GM12864 (cell line): Measurements from ENCODE around the gene LIM2.

Source experiments
- DNase-seq: peaks from one replicate; pipeline ENCODE4 v3.0.0-alpha.2; 2011; ENCODE audit warnings: low read depth
- H3K4me3 ChIP-seq: 2 replicates; pipeline ENCODE4 v1.5.1; 2011; ENCODE audit warnings: mild to moderate bottlenecking, low read depth, low read length, control low read depth
- TF ChIP-seq, protein P1 (sequence below): IDR thresholded peaks from 2 replicates; pipeline ENCODE4 v1.5.1; 2011; ENCODE audit warnings: low read depth, mild to moderate bottlenecking, moderate library complexity, low read length, control low read depth, inconsistent platforms; ENCODE audit errors: missing control alignments

LIM2 gene

DNA sequence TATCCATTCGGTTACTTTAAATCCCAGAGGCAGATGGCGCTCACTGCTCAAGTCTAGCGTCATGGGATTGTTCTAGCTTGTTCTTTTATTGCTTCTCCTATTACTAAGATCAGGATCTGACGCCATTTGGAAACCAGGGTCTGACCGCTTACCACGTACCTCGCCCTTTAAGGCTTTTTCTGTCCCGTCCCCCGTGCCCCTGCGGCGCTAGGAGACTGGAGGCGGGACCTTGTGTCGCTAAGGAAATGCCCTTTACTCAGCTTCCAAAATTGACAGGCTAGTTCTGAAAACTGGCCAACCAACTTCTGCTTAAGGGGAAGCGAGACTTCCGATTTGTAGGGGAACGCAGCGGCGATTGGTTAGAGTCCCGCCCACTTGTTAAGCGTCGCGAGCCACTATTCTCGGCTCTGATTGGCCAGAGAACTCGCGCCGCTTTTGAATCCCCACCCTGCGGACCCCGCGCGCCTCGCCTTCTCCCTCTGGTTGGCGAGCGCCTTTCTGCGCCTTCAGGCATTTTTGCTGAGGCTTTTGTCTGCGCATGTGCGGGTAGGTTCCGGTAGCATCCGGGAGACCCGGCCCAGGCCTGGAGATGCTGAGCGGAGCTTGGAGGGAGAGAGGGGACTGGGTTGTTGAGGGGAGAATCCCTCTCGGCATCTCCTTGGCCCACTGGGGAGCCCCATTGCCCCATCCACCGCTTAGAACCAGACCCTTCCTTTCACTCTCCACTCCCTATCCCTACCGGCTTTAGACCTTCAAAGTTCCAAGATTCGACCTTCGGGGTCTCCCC is 6.5 kb upstream of the LIM2 start:
- TF ChIP-seq, protein P1, sequence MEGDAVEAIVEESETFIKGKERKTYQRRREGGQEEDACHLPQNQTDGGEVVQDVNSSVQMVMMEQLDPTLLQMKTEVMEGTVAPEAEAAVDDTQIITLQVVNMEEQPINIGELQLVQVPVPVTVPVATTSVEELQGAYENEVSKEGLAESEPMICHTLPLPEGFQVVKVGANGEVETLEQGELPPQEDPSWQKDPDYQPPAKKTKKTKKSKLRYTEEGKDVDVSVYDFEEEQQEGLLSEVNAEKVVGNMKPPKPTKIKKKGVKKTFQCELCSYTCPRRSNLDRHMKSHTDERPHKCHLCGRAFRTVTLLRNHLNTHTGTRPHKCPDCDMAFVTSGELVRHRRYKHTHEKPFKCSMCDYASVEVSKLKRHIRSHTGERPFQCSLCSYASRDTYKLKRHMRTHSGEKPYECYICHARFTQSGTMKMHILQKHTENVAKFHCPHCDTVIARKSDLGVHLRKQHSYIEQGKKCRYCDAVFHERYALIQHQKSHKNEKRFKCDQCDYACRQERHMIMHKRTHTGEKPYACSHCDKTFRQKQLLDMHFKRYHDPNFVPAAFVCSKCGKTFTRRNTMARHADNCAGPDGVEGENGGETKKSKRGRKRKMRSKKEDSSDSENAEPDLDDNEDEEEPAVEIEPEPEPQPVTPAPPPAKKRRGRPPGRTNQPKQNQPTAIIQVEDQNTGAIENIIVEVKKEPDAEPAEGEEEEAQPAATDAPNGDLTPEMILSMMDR: no peak
- DNase-seq: peak; percentile 100
- peak overlapping the region; percentile 81 for H3K4me3 ChIP-seq

DNA sequence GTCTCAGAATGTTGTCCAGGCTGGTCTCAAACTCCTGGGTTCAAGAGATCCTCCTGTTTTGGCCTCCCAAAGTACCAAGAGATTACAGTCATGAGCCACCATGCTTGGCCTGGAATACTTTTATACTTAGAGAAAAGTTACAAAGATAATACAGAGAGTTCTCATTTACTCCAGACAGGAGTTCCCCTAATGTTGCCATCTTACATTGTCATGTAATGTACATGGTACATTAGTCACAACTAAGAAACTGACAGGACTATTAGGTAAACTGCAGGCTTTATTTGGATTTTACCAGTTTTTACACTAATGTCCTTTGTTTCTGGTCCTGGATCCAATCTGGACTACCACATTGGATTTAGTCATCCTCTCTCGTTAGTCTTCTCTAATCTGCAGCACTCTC is 4.9 kb upstream of the LIM2 start:
- DNase-seq: no peak
- no peak overlapping the region for H3K4me3 ChIP-seq
- TF ChIP-seq, protein P1: no peak

DNA sequence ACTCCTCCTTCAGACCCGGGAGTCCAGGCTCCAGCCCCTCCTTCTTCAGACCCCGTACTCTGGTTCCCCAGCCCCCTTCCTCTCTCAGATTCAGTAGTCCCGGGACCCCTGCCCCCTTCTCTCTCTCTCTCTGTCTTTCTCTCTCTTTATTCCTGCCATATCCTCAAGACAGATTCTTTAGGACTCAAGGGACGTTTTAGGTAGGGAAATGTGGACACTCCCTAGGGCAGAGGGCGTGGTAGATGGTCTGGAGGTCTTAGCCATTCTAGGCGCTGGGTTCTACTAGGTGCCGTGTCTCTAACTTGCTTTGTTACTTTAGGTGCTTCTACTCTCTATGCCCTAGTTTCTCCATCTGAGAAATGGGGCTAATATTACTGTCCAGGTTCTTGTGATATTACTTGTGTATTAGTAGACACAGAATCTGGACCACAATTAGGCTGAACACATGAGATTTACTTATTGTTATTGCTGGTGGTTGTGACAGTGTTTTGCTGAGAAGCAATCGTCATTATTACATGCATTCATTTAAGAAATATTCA is 3.4 kb upstream of the LIM2 start:
- TF ChIP-seq, protein P1: no peak

DNA sequence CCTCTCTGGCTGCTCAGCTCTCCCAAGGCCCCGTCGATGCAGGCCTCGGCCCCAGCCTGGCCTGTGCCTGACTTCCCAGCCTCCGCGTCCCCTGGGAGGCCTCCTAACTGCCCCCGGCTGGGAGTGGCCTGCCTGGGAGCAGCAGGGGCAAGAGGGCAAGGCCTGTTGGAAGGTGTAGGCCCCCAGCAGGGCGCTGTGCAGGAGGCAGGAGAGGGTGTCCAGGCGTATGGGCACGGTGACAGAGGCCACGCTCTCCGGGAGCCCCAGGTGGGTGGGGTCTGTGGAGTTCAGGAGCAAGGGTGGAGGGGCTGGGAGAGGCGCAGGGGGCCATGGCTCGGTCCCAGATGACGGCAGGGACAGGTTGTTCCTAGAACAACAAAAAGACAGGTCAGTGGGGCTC is 1.4 kb upstream of the LIM2 start:
- H3K4me3 ChIP-seq: no peak overlapping the region
- TF ChIP-seq, protein P1: no peak
- DNase-seq: no peak

More for the DNA sequence above, 3.4 kb upstream of the LIM2 start:
- H3K4me3 ChIP-seq: no peak overlapping the region
- DNase-seq: no peak

DNA sequence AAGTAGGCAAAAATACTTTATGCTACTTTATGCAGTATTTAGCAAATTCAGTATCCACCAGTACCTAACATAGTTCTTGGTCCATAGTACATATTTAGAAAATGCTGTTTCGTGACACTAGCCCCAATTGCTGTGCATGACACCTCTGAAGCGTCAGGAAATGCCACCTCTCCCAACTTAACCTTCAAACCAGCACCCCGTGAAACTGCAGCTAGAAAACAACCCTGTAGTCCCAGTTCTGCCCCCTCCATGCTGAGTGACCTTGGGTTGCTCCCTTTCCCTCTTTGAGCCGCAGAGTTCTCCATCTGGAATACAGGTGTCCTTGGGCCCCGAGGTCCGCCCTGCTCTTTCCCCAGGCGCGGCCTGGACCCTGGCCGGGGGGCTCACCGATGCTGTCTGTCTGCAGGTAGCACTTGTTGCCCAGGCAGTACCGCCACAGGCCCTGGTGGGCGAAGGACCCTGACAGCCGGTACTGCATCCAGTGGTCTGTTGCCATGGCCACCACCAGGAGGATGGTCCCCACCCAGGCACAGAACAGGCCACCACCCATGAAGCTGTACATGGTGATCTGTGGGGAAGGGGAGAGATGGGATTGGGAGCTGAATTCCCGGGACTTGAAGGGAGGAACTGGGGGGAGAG is 773 bp downstream of the LIM2 start:
- no peak for DNase-seq
- no peak overlapping the region for H3K4me3 ChIP-seq
- TF ChIP-seq, protein P1: no peak

DNA sequence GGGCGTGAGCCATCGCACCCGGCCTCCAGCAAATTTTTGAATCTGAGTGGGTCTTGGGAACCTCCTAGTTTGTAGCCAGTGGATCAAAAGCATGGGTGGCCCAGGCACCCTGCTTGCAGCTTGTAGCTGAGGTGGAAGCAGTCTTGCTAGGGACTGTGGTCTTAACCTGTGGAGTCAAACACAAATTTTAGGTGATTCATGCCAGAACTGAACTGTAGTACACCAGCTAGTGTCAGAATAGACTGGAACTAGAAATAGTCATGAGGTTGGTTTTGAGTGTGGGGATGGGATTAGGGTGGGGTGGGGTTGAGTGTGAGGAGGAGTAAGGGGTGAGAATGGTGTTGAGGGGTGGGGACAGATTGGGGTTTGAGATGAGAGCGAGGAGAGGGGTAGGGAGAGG is 5.8 kb downstream of the LIM2 start:
- TF ChIP-seq, protein P1: no peak
- no peak for DNase-seq
- no peak overlapping the region for H3K4me3 ChIP-seq
